OCI-LY1 (cell line): ENCODE data around the gene CLTCL1.

Source experiments
- CTCF ChIP-seq: fragments of 200-600 bp; sonication (generic), shearing (Covaris generic); IDR thresholded peaks from 2 replicates; pipeline ENCODE4 v1.5.1; 2017; ENCODE audit warnings: mild to moderate bottlenecking, antibody characterized with exemption, low read length, moderate library complexity, mixed read lengths
- EZH2 ChIP-seq: fragments of 200-600 bp; sonication (generic), shearing (Covaris generic); IDR thresholded peaks from 2 replicates; pipeline ENCODE4 v1.8.0; 2017; ENCODE audit warnings: borderline replicate concordance, mixed run types, mild to moderate bottlenecking, antibody characterized with exemption, low read length, moderate library complexity, mixed read lengths

- no peak for TF ChIP-seq CTCF
- TF ChIP-seq EZH2: no peak
Measured at GRCh38 chr22:19180740-19181410, 110.6 kb downstream of the CLTCL1 start.
